GM18507 (cell line): ENCODE results near the gene PIGH.
"Not testable (repeated sequence)": the region's sequence is repeated elsewhere in the genome, so short reads cannot be mapped to it uniquely, and the experiment has no call there.

Experiments used
- DNase-seq: peaks from one replicate; pipeline ENCODE4 v3.0.0; 2011; ENCODE audit warnings: low read depth; ENCODE audit not compliant: insufficient read length; ENCODE audit errors: extremely low spot score
- FAIRE-seq: peaks from 2 replicates; lab custom pipeline; 2011; peaks lifted over from hg19 to GRCh38; lab: Jason Lieb, UNC

Gene PIGH

GRCh38 chr14:67559639-67560038, 40.4 kb downstream of the PIGH start:
- no peak for DNase-seq
- FAIRE-seq = no peak

GRCh38 chr14:67557656-67558055, 42.4 kb downstream of the PIGH start:
- FAIRE-seq (no peak), DNase-seq (no peak)

- no peak for DNase-seq
- FAIRE-seq = no peak
Measured at GRCh38 chr14:67557118-67557517, 43.0 kb downstream of the PIGH start.

- FAIRE-seq (no peak), DNase-seq (no peak)
Measured at GRCh38 chr14:67556671-67557070, 43.4 kb downstream of the PIGH start.

GRCh38 chr14:67555518-67556090, 44.5 kb downstream of the PIGH start:
- FAIRE-seq (no peak), DNase-seq (no peak)

- DNase-seq = no peak
- no peak for FAIRE-seq
Measured at GRCh38 chr14:67554341-67554740, 45.7 kb downstream of the PIGH start.

GRCh38 chr14:67553547-67553946, 46.5 kb downstream of the PIGH start:
- no peak for FAIRE-seq
- DNase-seq = no peak

- no peak for DNase-seq
- FAIRE-seq = no peak
Measured at GRCh38 chr14:67551940-67552339, 48.1 kb downstream of the PIGH start.

GRCh38 chr14:67551123-67551522, 48.9 kb downstream of the PIGH start:
- FAIRE-seq (no peak), DNase-seq (no peak)

GRCh38 chr14:67549734-67550133, 50.3 kb downstream of the PIGH start:
- no peak for FAIRE-seq
- no peak for DNase-seq

- DNase-seq (no peak), FAIRE-seq (no peak)
Measured at GRCh38 chr14:67547224-67547780, 52.8 kb downstream of the PIGH start.

GRCh38 chr14:67544590-67544989, 55.5 kb downstream of the PIGH start:
- FAIRE-seq (no peak), DNase-seq (no peak)

GRCh38 chr14:67542620-67543019, 57.4 kb downstream of the PIGH start:
- FAIRE-seq, DNase-seq: not testable (repeated sequence)

- FAIRE-seq = no peak
- no peak for DNase-seq
Measured at GRCh38 chr14:67541448-67542387, 58.4 kb downstream of the PIGH start.
